Right atrium auricular region (tissue), 2 donors: Measurements from ENCODE around the gene ADGRG3. TPM values are rescaled to one million over a fixed set of nuclear protein-coding genes. Genes with fewer than 3 reads are reported as not detected.

Experiments
- DNase-seq: peaks from one replicate; pipeline ENCODE4 v3.0.0-alpha.2; 2019; ENCODE audit warnings: low spot score
- H3K27ac ChIP-seq, 2 donors: fragments of 200-600 bp; sonication (generic); 1 replicate in 1 of 2; 2 replicates in 1 of 2; pipeline ENCODE4 v1.5.1; 2016 to 2019
- H3K27me3 ChIP-seq, 2 donors: fragments of 200-600 bp; sonication (generic); one replicate each; pipeline versions ENCODE4 v1.5.1 to v1.6.0; 2017 to 2019
- H3K36me3 ChIP-seq: fragments of 200-600 bp; sonication (generic); one replicate; pipeline ENCODE4 v1.5.1; 2016
- H3K4me1 ChIP-seq, 2 donors: fragments of 200-600 bp; sonication (generic); one replicate each; pipeline versions ENCODE4 v1.5.1 to v1.6.0; 2017 to 2019
- H3K4me3 ChIP-seq, 2 donors: fragments of 200-600 bp; sonication (generic); 1 replicate in 1 of 2; 2 replicates in 1 of 2; pipeline ENCODE4 v1.5.1; 2017 to 2019; ENCODE audit warnings: mild to moderate bottlenecking in 1 of 2, moderate library complexity in 1 of 2
- H3K9me3 ChIP-seq, 2 donors: fragments of 200-600 bp; sonication (generic); one replicate each; pipeline ENCODE4 v1.5.1; 2019
- CTCF ChIP-seq, 2 donors: fragments of 200-600 bp; sonication (generic); IDR thresholded peaks; one replicate each; pipeline ENCODE4 v1.5.1; 2019; ENCODE audit warnings: antibody characterized with exemption in 2 of 2
- total RNA-seq, 2 donors: library from RNA; depleted of rRNA; stranded (reverse); fragments of >200 nt; gene quantifications; one replicate each; pipeline ENCODE4 v1.1.0, GENCODE V29; 2016

Gene ADGRG3
- 1 to 10 TPM in 1 of 2 donors, under 1 TPM in 1; 0.75 to 1.0 TPM for total RNA-seq

GRCh38 chr16:57668263-57668571 is at the start of gene ADGRG3:
Gene ADGRG3, plus strand, starts transcription at chr16:57668306. Its CDS starts 42 bp downstream, at chr16:57668348.
- no peaks in the 10 kb centered on the region for H3K4me1 ChIP-seq
- DNase-seq: no peak
- no peak for TF ChIP-seq CTCF (IDR thresholded peaks at IDR 0.05)
- H3K27ac ChIP-seq: no peak within 1 kb of the TSS
- H3K36me3 ChIP-seq: peaks cover 4% of the 10 kb centered on the region
- H3K27me3 ChIP-seq: no peaks in the 10 kb centered on the region
- no peak within 1 kb of the TSS for H3K4me3 ChIP-seq
- no peaks in the 10 kb centered on the region for H3K9me3 ChIP-seq

GRCh38 chr16:57619133-57619605 is 48.9 kb upstream of the ADGRG3 start:
- no peak for DNase-seq

GRCh38 chr16:57619606-57620334 is 48.3 kb upstream of the ADGRG3 start:
- H3K36me3 ChIP-seq: no peaks in the 10 kb centered on the region
- H3K27me3 ChIP-seq: no peaks in the 10 kb centered on the region
- H3K9me3 ChIP-seq: no peaks in the 10 kb centered on the region
- no peak overlapping the region for H3K4me3 ChIP-seq
- no peak overlapping the region for H3K27ac ChIP-seq
- peaks cover 0 to 24% of the 10 kb centered on the region in 2 donors for H3K4me1 ChIP-seq
- no peak for DNase-seq
- no peak for TF ChIP-seq CTCF (IDR thresholded peaks at IDR 0.05)

More at GRCh38 chr16:57619133-57619605, 48.9 kb upstream of the ADGRG3 start:
- no peak for TF ChIP-seq CTCF (IDR thresholded peaks at IDR 0.05)
- Histone ChIP-seq H3K4me1 (peaks cover 0 to 18% of the 10 kb centered on the region in 2 donors), H3K36me3 (no peaks in the 10 kb centered on the region), H3K27me3 (no peaks in the 10 kb centered on the region), H3K9me3 (no peaks in the 10 kb centered on the region), H3K4me3 (no peak overlapping the region), H3K27ac (no peak overlapping the region)

- Histone ChIP-seq H3K36me3 (no peaks in the 10 kb centered on the region), H3K9me3 (no peaks in the 10 kb centered on the region), H3K4me3 (no peak overlapping the region), H3K4me1 (peaks cover 0 to 30% of the 10 kb centered on the region in 2 donors), H3K27me3 (no peaks in the 10 kb centered on the region), H3K27ac (no peak overlapping the region)
- DNase-seq: no peak
- TF ChIP-seq CTCF (IDR thresholded peaks at IDR 0.05): no peak
These were observed 47.5 kb upstream of the ADGRG3 start for GRCh38 chr16:57620335-57621231.

- no peaks in the 10 kb centered on the region for H3K9me3 ChIP-seq
- H3K36me3 ChIP-seq: no peaks in the 10 kb centered on the region
- TF ChIP-seq CTCF (IDR thresholded peaks at IDR 0.05): no peak
- H3K4me3 ChIP-seq: no peak overlapping the region
- H3K27me3 ChIP-seq: no peaks in the 10 kb centered on the region
- peaks cover 0 to 30% of the 10 kb centered on the region in 2 donors for H3K4me1 ChIP-seq
- H3K27ac ChIP-seq: no peak overlapping the region
- no peak for DNase-seq
These were observed 46.4 kb upstream of the ADGRG3 start for GRCh38 chr16:57621521-57622271.
